ENCODE measurements around the gene ZSCAN5B. TPM values are rescaled to one million over a fixed set of nuclear protein-coding genes. Genes with fewer than 3 reads are reported as not detected.

The ZSCAN5B gene
- polyA plus RNA-seq, 4 donors: 0.12 to 0.14 TPM; not detected in 2

- no peak for DNase-seq (ENCODE audit: low read depth in 4 of 4, low spot score in 3 of 4)
Observed at GRCh38 chr19:56147307-56147706, 50.3 kb downstream of the ZSCAN5B start.

DNA sequence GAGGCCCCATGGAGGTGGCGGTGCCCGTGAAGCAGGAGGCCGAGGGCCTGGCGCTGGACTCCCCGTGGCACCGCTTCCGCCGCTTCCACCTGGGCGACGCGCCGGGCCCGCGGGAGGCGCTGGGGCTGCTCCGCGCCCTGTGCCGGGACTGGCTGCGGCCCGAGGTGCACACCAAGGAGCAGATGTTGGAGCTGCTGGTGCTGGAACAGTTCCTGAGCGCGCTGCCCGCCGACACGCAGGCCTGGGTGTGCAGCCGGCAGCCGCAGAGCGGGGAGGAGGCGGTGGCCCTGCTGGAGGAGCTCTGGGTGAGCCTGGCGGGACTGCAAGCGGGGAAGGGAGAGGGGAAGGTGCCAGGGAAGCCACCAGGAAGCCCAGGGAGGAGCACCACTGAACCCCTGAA lies 50.7 kb downstream of the ZSCAN5B start:
- no peak for DNase-seq (ENCODE audit: low read depth in 4 of 4, low spot score in 3 of 4)

GRCh38 chr19:56145698-56146097 lies 51.9 kb downstream of the ZSCAN5B start:
- no peak for DNase-seq (ENCODE audit: low read depth in 4 of 4, low spot score in 3 of 4)

GRCh38 chr19:56144831-56145230 lies 52.8 kb downstream of the ZSCAN5B start:
- DNase-seq (ENCODE audit: low read depth in 4 of 4, low spot score in 3 of 4): no peak

GRCh38 chr19:56144376-56144775 lies 53.2 kb downstream of the ZSCAN5B start:
- no peak for DNase-seq (ENCODE audit: low read depth in 4 of 4, low spot score in 3 of 4)

- DNase-seq (ENCODE audit: low read depth in 4 of 4, low spot score in 3 of 4): no peak
Observed at GRCh38 chr19:56142897-56143434, 54.6 kb downstream of the ZSCAN5B start.

DNA sequence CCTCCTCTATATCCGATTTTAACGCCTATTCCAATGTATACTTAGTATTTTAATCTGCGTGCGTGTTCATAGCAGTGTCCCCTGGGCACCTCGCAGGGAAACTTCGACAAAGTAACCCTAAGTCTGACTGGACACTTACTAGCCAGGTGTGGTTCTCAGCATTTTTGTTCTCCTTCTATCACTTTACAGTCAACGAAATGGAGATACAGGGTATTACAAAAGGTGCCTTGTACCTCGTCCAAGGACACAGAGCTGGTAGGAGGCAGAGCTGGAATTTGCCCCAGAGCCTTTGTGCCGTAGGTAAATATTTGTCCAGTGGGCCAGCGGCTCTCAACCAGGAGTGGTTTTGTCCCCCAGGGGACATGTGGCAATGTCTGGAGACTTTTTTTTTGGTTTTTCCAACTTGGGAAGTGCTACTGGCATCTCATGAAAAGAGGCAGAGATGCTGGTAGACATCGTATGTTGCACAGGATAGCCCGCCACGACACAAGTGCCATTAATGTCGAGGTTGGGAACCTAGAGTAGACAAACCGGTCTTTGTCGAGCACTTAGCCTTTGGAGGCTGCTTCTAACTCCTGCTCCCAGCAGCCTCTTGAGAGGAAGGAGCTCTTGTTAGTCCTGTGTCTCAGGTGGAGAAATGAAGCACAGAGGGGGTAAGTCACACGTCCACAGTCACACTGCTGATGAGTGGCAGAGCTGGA lies 55.3 kb downstream of the ZSCAN5B start:
- DNase-seq (ENCODE audit: low read depth in 4 of 4, low spot score in 3 of 4): no peak

GRCh38 chr19:56141417-56141993 lies 56.1 kb downstream of the ZSCAN5B start:
- no peak for DNase-seq (ENCODE audit: low read depth in 4 of 4, low spot score in 3 of 4)

- peak; percentile 99 for DNase-seq (ENCODE audit: low read depth in 4 of 4, low spot score in 3 of 4)
Observed at GRCh38 chr19:56140583-56141416, 56.8 kb downstream of the ZSCAN5B start, which contains the start of gene ZNF444. ZNF444 (plus strand) TSS chr19:56141287; CDS start chr19:56146912, 5,625 bp downstream.

DNA sequence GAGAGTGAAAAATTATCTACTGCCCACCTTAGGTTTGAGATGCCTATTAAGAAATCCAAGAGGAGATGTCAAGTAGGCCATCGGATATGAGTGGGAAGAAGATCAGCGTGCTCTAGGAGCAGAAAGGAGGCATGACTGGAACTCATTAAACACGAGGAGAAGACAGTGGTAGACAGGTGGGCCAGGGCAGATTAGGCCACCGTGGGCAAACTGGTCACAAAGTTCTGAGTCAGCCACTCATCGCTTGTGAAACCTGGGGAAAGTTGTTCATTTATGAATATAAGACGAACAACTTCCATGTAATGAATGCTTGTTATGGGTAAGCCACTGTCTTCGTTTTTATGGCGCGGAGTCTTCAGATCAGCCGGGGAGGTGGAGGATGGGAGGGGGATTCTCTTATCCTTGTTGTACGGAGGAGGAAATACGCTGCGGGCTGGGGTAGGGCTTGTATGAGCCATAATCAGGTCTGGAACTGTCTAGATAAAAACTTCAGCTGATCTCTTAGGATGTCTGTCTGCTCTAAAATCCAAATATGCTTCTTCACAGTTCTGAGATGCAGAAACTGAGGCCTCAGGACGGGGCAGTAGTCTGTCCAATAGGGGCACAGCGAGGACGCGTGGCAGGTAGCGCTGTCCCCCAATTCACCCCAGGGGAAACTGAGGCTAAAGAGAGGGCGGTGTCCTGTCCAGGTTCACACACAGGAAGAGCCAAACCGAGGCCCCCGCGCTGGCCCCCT lies 57.6 kb downstream of the ZSCAN5B start:
- DNase-seq (ENCODE audit: low read depth in 4 of 4, low spot score in 3 of 4): no peak

Other genes with a start within 250 kb of the ZSCAN5B start
- gene NLRP8, start 250.0 kb downstream of the ZSCAN5B start, polyA plus RNA-seq (ENCODE audit: insufficient read length in 4 of 4): under 1 TPM in 1 of 4 donors, not detected in 3; 0.03 TPM
- gene NLRP5, start 211.0 kb downstream of the ZSCAN5B start, polyA plus RNA-seq (ENCODE audit: insufficient read length in 4 of 4): under 1 TPM in 1 of 4 donors, not detected in 3; 0.06 TPM
- 10 to 100 TPM; 14.0 to 26.2 (median 15.3) TPM for gene ZNF787, start 76.5 kb downstream of the ZSCAN5B start, polyA plus RNA-seq (ENCODE audit: insufficient read length in 4 of 4)
- gene ZNF444, start 56.5 kb downstream of the ZSCAN5B start, polyA plus RNA-seq (ENCODE audit: insufficient read length in 4 of 4): 10 to 100 TPM; 24.9 to 41.0 (median 27.5) TPM
- gene GALP, start 21.8 kb downstream of the ZSCAN5B start, polyA plus RNA-seq (ENCODE audit: insufficient read length in 4 of 4): under 1 TPM in 1 of 4 donors, not detected in 3; 0.43 TPM
- under 1 TPM in 1 of 4 donors, not detected in 3; 0.05 TPM for gene ZSCAN5C, start 4.5 kb upstream of the ZSCAN5B start, polyA plus RNA-seq (ENCODE audit: insufficient read length in 4 of 4)
- 1 to 10 TPM in 3 of 4 donors, under 1 TPM in 1; 0.98 to 2.6 (median 2.1) TPM for gene EDDM13, start 75.0 kb upstream of the ZSCAN5B start, polyA plus RNA-seq (ENCODE audit: insufficient read length in 4 of 4)
- gene ZSCAN5A, start 117.1 kb upstream of the ZSCAN5B start, polyA plus RNA-seq (ENCODE audit: insufficient read length in 4 of 4): 10 to 100 TPM; 11.4 to 13.9 (median 12.9) TPM
- gene ZNF582, start 195.8 kb upstream of the ZSCAN5B start, polyA plus RNA-seq (ENCODE audit: insufficient read length in 4 of 4): 10 to 100 TPM in 3 of 4 donors, 1 to 10 TPM in 1; 9.3 to 13.9 (median 10.5) TPM
- gene ZNF583, start 206.5 kb upstream of the ZSCAN5B start, polyA plus RNA-seq (ENCODE audit: insufficient read length in 4 of 4): 10 to 100 TPM in 3 of 4 donors, 1 to 10 TPM in 1; 7.1 to 11.1 (median 10.7) TPM

Data from right renal pelvis (tissue), 4 donors.